Adrenal gland (tissue), 5 donors: ENCODE results near the gene SLC24A4.

Source experiments
- POLR2A ChIP-seq, 2 donors: fragments of 450-650 bp; IDR thresholded peaks; one replicate each; pipeline ENCODE4 v1.6.1; 2017; ENCODE audit warnings: antibody characterized with exemption in 2 of 2, mild to moderate bottlenecking in 2 of 2, moderate library complexity in 1 of 2
- TF ChIP-seq, protein P1 (sequence below), 6 experiments: fragments of 450-650 bp in 4 of 6; fragments of 200-600 bp in 2 of 6; sonication (generic) in 1 of 6; IDR thresholded peaks; 1 replicate in 5 of 6; 2 replicates in 1 of 6; pipeline versions ENCODE4 v1.5.1 to v1.8.0; 2016 to 2021; ENCODE audit warnings: antibody characterized with exemption in 6 of 6, mild to moderate bottlenecking in 2 of 6, moderate library complexity in 1 of 6
- donor health status: DM: no; HTN: no; CAD: no.

DNA sequence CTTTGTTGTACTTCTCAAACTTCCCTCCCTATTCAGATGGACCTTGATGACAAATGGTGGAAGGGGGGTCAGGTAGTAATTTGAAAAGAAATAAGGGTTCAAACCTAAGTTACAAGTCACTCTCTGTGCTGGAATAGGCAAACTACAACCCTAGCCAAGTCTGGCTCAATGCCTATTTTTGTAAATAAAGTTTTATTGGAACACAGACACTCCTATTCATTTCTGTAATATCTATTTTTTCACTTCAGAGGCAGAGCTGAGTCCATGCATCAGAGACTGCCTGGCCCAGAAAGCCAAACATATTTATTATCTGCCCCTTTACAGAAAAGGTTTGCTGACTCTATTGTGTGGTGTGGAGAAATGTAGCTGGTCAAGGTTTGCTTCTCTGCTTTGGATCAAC, 112.2 kb downstream of the SLC24A4 start:
- TF ChIP-seq, protein P1, sequence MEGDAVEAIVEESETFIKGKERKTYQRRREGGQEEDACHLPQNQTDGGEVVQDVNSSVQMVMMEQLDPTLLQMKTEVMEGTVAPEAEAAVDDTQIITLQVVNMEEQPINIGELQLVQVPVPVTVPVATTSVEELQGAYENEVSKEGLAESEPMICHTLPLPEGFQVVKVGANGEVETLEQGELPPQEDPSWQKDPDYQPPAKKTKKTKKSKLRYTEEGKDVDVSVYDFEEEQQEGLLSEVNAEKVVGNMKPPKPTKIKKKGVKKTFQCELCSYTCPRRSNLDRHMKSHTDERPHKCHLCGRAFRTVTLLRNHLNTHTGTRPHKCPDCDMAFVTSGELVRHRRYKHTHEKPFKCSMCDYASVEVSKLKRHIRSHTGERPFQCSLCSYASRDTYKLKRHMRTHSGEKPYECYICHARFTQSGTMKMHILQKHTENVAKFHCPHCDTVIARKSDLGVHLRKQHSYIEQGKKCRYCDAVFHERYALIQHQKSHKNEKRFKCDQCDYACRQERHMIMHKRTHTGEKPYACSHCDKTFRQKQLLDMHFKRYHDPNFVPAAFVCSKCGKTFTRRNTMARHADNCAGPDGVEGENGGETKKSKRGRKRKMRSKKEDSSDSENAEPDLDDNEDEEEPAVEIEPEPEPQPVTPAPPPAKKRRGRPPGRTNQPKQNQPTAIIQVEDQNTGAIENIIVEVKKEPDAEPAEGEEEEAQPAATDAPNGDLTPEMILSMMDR (IDR thresholded peaks at IDR 0.05): no peak
- TF ChIP-seq POLR2A (IDR thresholded peaks at IDR 0.05): no peak
